K562 (cell line): ENCODE data around the gene FNBP1. TPM values are rescaled to one million over a fixed set of nuclear protein-coding genes. Genes with fewer than 3 reads are reported as not detected.

Experiments
- ARID3A ChIP-seq: IDR thresholded peaks from 2 replicates; pipeline ENCODE4 v1.6.1; 2012; ENCODE audit warnings: low read depth, low read length, improper control_type of control experiment, borderline replicate concordance
- BRD9 ChIP-seq: fragments of 450-650 bp; IDR thresholded peaks from 2 replicates; pipeline ENCODE4 v1.6.1; 2018; ENCODE audit warnings: low read depth; ENCODE audit not compliant: partially characterized antibody
- CUX1 ChIP-seq: fragments of 200-800 bp; sonication (Bioruptor generic); IDR thresholded peaks from 2 replicates; pipeline ENCODE4 v1.6.1; 2016; ENCODE audit warnings: missing genetic modification characterization, missing compliant biosample characterization
- CXXC5 ChIP-seq: fragments of 250-450 bp; sonication (Bioruptor Pico); IDR thresholded peaks from 2 replicates; pipeline ENCODE4 v1.8.0; 2022; ENCODE audit warnings: inconsistent platforms, mild to moderate bottlenecking, moderate library complexity
- ETS1 ChIP-seq: conservative IDR thresholded peaks from 2 replicates; pipeline ENCODE4 v1.6.1; 2011; ENCODE audit warnings: low read depth, mild to moderate bottlenecking, low read length; ENCODE audit not compliant: control insufficient read depth
- GABPB1 ChIP-seq: sonication (generic); formaldehyde crosslinking; IDR thresholded peaks from 2 replicates; pipeline ENCODE4 v1.8.0; 2022; ENCODE audit warnings: mild to moderate bottlenecking, missing genetic modification reagents
- SNRNP70 ChIP-seq: fragments of 200-400 bp; formaldehyde crosslinking; optimal IDR thresholded peaks from 2 replicates; pipeline ENCODE3; 2017; ENCODE audit warnings: low read depth, low read length
- THAP12 ChIP-seq: fragments of 250-450 bp; sonication (Bioruptor Pico); IDR thresholded peaks from 2 replicates; pipeline ENCODE4 v1.9.0; 2021; ENCODE audit warnings: mild to moderate bottlenecking, inconsistent platforms
- polyA plus RNA-seq, 8 experiments: library from polyadenylated mRNA; depleted of rRNA in 4 of 8; stranded (reverse) in 5 of 8; unstranded in 3 of 8; fragments of >200 nt; fragmentation: Nextera tagmentation in 2 of 8; fragmentation: Illumina TruSeq in 1 of 8; extraction: Ambion mirVana in 2 of 8; extraction: Trizol in 1 of 8; gene quantifications; 2 replicates each; pipeline versions ENCODE4 v1.2.1 to v1.2.3, GENCODE V29; 2011 to 2014; ENCODE audit warnings: inconsistent platforms in 1 of 8, missing spikeins in 1 of 8
- total RNA-seq, 7 experiments: library from RNA; depleted of rRNA in 6 of 7; stranded (reverse); fragments of >200 nt in 6 of 7; fragmentation: Illumina TruSeq in 2 of 7; extraction: Trizol in 2 of 7; gene quantifications; 2 replicates each; pipeline versions ENCODE4 v1.2.1 to v1.2.3, GENCODE V29; 2011 to 2021; ENCODE audit warnings: low replicate concordance in 1 of 7
- TF ChIP-seq, protein P1 (sequence below): fragments of 450-650 bp; IDR thresholded peaks from 2 replicates; pipeline ENCODE4 v1.7.1; 2018; ENCODE audit warnings: mild to moderate bottlenecking, low read depth; ENCODE audit not compliant: partially characterized antibody
- TF ChIP-seq, protein P2 (sequence below): fragments of 250-450 bp; sonication (Bioruptor Pico); IDR thresholded peaks from 2 replicates; pipeline ENCODE4 v1.5.0; 2020; ENCODE audit warnings: mild to moderate bottlenecking, borderline replicate concordance

FNBP1 gene
- total and polyA plus RNA-seq, 9 of the 15 experiments (the other 6 are each of a cell fraction or from before 2014, with no cell fraction given): 1.8 to 14.9 (median 7.6) TPM

GRCh38 chr9:129857207-129857606 is 185.8 kb downstream of the FNBP1 start (continued):
- TF ChIP-seq ARID3A (no peak), ETS1 (no peak), CUX1 (CRISPR knock-in tag) (peak; percentile 57; the same call in 1 of the 2 replicates), THAP12 (CRISPR knock-in tag) (peak; percentile 51; the same call in 1 of the 2 replicates), CXXC5 (CRISPR knock-in tag) (peak; percentile 75), BRD9 (no peak), GABPB1 (CRISPR knock-in tag) (no peak), SNRNP70 (no peak)
- TF ChIP-seq, protein P1, sequence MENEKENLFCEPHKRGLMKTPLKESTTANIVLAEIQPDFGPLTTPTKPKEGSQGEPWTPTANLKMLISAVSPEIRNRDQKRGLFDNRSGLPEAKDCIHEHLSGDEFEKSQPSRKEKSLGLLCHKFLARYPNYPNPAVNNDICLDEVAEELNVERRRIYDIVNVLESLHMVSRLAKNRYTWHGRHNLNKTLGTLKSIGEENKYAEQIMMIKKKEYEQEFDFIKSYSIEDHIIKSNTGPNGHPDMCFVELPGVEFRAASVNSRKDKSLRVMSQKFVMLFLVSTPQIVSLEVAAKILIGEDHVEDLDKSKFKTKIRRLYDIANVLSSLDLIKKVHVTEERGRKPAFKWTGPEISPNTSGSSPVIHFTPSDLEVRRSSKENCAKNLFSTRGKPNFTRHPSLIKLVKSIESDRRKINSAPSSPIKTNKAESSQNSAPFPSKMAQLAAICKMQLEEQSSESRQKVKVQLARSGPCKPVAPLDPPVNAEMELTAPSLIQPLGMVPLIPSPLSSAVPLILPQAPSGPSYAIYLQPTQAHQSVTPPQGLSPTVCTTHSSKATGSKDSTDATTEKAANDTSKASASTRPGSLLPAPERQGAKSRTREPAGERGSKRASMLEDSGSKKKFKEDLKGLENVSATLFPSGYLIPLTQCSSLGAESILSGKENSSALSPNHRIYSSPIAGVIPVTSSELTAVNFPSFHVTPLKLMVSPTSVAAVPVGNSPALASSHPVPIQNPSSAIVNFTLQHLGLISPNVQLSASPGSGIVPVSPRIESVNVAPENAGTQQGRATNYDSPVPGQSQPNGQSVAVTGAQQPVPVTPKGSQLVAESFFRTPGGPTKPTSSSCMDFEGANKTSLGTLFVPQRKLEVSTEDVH: no peak
- TF ChIP-seq, protein P2, sequence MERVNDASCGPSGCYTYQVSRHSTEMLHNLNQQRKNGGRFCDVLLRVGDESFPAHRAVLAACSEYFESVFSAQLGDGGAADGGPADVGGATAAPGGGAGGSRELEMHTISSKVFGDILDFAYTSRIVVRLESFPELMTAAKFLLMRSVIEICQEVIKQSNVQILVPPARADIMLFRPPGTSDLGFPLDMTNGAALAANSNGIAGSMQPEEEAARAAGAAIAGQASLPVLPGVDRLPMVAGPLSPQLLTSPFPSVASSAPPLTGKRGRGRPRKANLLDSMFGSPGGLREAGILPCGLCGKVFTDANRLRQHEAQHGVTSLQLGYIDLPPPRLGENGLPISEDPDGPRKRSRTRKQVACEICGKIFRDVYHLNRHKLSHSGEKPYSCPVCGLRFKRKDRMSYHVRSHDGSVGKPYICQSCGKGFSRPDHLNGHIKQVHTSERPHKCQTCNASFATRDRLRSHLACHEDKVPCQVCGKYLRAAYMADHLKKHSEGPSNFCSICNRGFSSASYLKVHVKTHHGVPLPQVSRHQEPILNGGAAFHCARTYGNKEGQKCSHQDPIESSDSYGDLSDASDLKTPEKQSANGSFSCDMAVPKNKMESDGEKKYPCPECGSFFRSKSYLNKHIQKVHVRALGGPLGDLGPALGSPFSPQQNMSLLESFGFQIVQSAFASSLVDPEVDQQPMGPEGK (CRISPR knock-in tag): no peak
